Neutrophil (primary cell): ENCODE measurements around the gene PMAIP1.

Experiments used
- H3K27ac ChIP-seq: fragments of 200-600 bp; sonication (generic); 2 replicates; pipeline ENCODE4 v1.5.1; 2016; ENCODE audit warnings: mild to moderate bottlenecking, moderate library complexity
- H3K27me3 ChIP-seq: fragments of 200-600 bp; sonication (generic); 2 replicates; pipeline ENCODE4 v1.6.0; 2016; ENCODE audit warnings: mild to moderate bottlenecking
- H3K36me3 ChIP-seq: fragments of 200-600 bp; sonication (generic); 2 replicates; pipeline ENCODE4 v1.5.1; 2017
- H3K4me1 ChIP-seq, 2 experiments: fragments of 200-600 bp in 1 of 2; sonication (generic) in 1 of 2; 1 replicate in 1 of 2; 2 replicates in 1 of 2; pipeline versions ENCODE4 v1.5.1 to v1.6.1; 2013 to 2016; ENCODE audit warnings: low read depth in 1 of 2, low read length in 1 of 2, mild to moderate bottlenecking in 1 of 2, moderate library complexity in 1 of 2; ENCODE audit not compliant: control insufficient read depth in 1 of 2, insufficient read depth in 1 of 2
- H3K4me3 ChIP-seq, 2 experiments: fragments of 200-600 bp in 1 of 2; sonication (generic) in 1 of 2; 1 replicate in 1 of 2; 2 replicates in 1 of 2; pipeline ENCODE4 v1.5.1; 2013 to 2016; ENCODE audit warnings: low read depth in 1 of 2, low read length in 1 of 2, mild to moderate bottlenecking in 1 of 2, moderate library complexity in 1 of 2
- H3K9me3 ChIP-seq: fragments of 200-600 bp; sonication (generic); 2 replicates; pipeline ENCODE4 v1.5.1; 2016
- CTCF ChIP-seq: fragments of 200-600 bp; sonication (generic); IDR thresholded peaks from 2 replicates; pipeline ENCODE4 v1.5.1; 2016; ENCODE audit warnings: antibody characterized with exemption

Gene PMAIP1

GRCh38 chr18:59902131-59902992 is 2.6 kb downstream of the PMAIP1 start:
- Histone ChIP-seq H3K27ac (peak overlapping the region; percentile 23), H3K4me3 (no peak overlapping the region), H3K4me1 (peaks cover 52 to 63% of the 10 kb centered on the region in 2 experiments)

GRCh38 chr18:59902993-59903610 is 3.3 kb downstream of the PMAIP1 start:
- Histone ChIP-seq H3K4me3 (no peak overlapping the region), H3K9me3 (no peaks in the 10 kb centered on the region), H3K27ac (peak overlapping the region; percentile 5), H3K27me3 (no peaks in the 10 kb centered on the region), H3K36me3 (peaks cover 6% of the 10 kb centered on the region), H3K4me1 (peaks cover 54 to 64% of the 10 kb centered on the region in 2 experiments)
- no peak for TF ChIP-seq CTCF

More at GRCh38 chr18:59902131-59902992, 2.6 kb downstream of the PMAIP1 start:
- TF ChIP-seq CTCF: no peak
- Histone ChIP-seq H3K36me3 (peaks cover 6% of the 10 kb centered on the region), H3K9me3 (no peaks in the 10 kb centered on the region), H3K27me3 (no peaks in the 10 kb centered on the region)

- H3K4me3 ChIP-seq: peak overlapping the region; percentile 32 to 46
- no peak for TF ChIP-seq CTCF
- H3K9me3 ChIP-seq: no peaks in the 10 kb centered on the region
- no peaks in the 10 kb centered on the region for H3K27me3 ChIP-seq
- peaks cover 6% of the 10 kb centered on the region for H3K36me3 ChIP-seq
- peaks cover 50 to 54% of the 10 kb centered on the region in 2 experiments for H3K4me1 ChIP-seq
- H3K27ac ChIP-seq: peak overlapping the region; percentile 97
Measured at GRCh38 chr18:59904011-59904601, 4.3 kb downstream of the PMAIP1 start.

GRCh38 chr18:59905686-59906091 is 5.9 kb downstream of the PMAIP1 start:
- Histone ChIP-seq H3K4me3 (peak overlapping the region in 1 of 2 experiments; percentile 46), H3K9me3 (no peaks in the 10 kb centered on the region), H3K27me3 (no peaks in the 10 kb centered on the region), H3K36me3 (peaks cover 6% of the 10 kb centered on the region), H3K27ac (peak overlapping the region; percentile 97), H3K4me1 (peaks cover 45 to 54% of the 10 kb centered on the region in 2 experiments)
- TF ChIP-seq CTCF: no peak

- Histone ChIP-seq H3K27ac (peak overlapping the region; percentile 97), H3K36me3 (peaks cover 6% of the 10 kb centered on the region), H3K4me3 (no peak overlapping the region), H3K4me1 (peaks cover 45 to 56% of the 10 kb centered on the region in 2 experiments), H3K9me3 (no peaks in the 10 kb centered on the region), H3K27me3 (no peaks in the 10 kb centered on the region)
- no peak for TF ChIP-seq CTCF
Measured at GRCh38 chr18:59906203-59906602, 6.4 kb downstream of the PMAIP1 start.
